Motor neuron (in vitro differentiated cells): ENCODE results near the gene ENHO. TPM values are rescaled to one million over a fixed set of nuclear protein-coding genes. Genes with fewer than 3 reads are reported as not detected.

Experiments used
- ATAC-seq, 8 experiments: fragments of 200-7000 bp; cut with Tn5 transposase; replicated peaks in 6 of 8; 2 replicates each; pipeline ENCODE4 v1.8.0; 2021; ENCODE audit warnings: mild to moderate bottlenecking in 8 of 8, moderate library complexity in 8 of 8
- H3K27ac ChIP-seq, 2 donors: fragments of 250-450 bp; sonication (Bioruptor Pico); 2 replicates each; pipeline ENCODE4 v1.9.0; 2021; ENCODE audit warnings: antibody characterized with exemption in 2 of 2, mild to moderate bottlenecking in 2 of 2, moderate library complexity in 1 of 2
- H3K4me1 ChIP-seq, 2 donors: fragments of 250-450 bp; sonication (Bioruptor Pico); replicated peaks in 1 of 2; 2 replicates each; pipeline ENCODE4 v1.6.1; 2021; ENCODE audit warnings: antibody characterized with exemption in 2 of 2, mild to moderate bottlenecking in 2 of 2, moderate library complexity in 1 of 2
- H3K4me3 ChIP-seq, 5 donors: fragments of 250-450 bp; sonication (Bioruptor Pico); 2 replicates each; pipeline ENCODE4 v1.9.0; 2021; ENCODE audit warnings: antibody characterized with exemption in 5 of 5, mild to moderate bottlenecking in 5 of 5, moderate library complexity in 4 of 5
- WGBS, 10 experiments: fragments of 450-650 bp; shearing (Covaris generic); methylation state at CpG; one replicate each; pipeline ENCODE4 v1.0.0; 2022; 5-methylcytosine and 5-hydroxymethylcytosine counted together
- in situ Hi-C, 9 experiments: fragments of 400-800 bp; cut with MboI; loops; one replicate each; pipeline ENCODE4 v1.15.0; 2021; ENCODE audit warnings: low sequenced_read_pairs in 9 of 9, low pct_unique_long_range_greater_than_20kb in 2 of 9; ENCODE audit not compliant: unreplicated experiment in 9 of 9
- total RNA-seq, 8 experiments: library from RNA; unstranded; fragments of 300-600 nt; gene quantifications; 2 replicates each; pipeline versions ENCODE4 v1.2.3 to v1.2.4, GENCODE V29; 2022

The ENHO gene
- 10 to 100 TPM in 6 of 8 experiments, 1 to 10 TPM in 2; 3.9 to 25.4 (median 18.8) TPM for total RNA-seq

DNA sequence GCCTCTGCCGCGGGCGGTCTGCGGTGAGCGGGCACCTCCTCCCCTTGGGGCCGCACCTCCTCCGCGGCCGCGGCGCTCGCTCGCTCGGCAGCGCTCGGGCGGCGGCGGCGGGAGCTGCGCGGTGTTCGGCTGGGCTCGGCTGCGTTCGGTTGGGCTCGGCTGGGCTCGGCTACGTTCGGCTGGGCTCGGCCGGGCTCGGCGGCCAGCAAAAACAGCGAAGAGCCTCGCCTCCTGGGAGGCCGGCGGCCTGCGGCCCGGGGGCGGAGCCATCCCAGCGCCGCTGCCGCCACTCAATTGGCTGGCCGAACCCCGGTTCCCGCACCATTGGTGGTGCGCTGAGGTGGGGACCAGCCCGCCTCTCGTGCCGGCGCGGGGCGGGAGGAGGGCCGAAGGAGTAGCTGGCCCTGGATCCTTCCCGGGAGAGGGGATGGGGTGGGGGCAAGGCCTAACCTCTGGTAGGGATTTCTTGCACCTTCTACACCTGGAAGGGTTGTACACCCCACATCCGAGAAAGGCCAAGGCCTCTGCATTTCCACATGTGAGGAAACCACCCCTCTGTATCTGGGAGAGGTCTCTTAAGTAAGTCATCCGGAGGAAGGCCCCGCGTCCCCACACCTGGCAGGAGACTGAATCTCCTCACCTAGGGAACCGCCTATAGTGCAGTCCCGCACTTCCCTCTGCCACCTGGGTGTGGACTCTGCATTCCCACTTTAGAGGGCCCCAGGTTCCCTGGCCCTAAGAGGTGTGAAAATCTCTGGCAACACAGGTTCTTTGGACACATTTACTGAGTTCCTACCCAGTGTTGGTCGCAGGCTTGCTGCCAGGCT is at the start of gene ENHO:
Gene ENHO (minus strand): TSS at position 20 of the 827 bp plus-strand sequence. CDS start 1,295 bp downstream, outside the sequence.
- in situ Hi-C loops, result no loop called here
- H3K4me3 ChIP-seq, result peak within 1 kb of the TSS; percentile 39 to 54 (median 45)

DNA sequence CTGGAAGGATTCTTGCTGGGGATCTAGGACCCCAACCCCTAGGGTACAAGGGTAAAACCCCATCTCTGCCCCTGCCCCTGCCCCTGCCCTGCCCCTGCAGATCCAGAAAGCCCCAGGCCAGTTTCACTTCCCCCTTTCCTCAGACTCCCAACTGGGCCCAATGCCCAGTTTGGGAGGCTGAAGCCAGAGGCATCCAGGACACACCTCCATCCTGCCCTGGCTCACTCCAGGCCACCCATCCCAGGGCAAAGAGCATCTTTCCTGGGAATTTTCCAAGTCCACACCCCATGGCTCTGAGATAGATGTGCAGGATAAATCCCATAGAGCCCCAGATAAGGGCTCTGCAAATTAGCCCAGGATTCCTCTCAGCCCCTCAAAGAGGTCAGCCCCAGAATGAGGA is 49.3 kb upstream of the ENHO start:
- Histone ChIP-seq H3K27ac (peak overlapping the region in 1 of 2 donors; percentile 64), H3K4me1 (peaks cover 98 to 100% of the 10 kb centered on the region in 2 donors), H3K4me3 (no peak overlapping the region)
- no peak for ATAC-seq
- in situ Hi-C loops, result no loop called here

More for the DNA sequence above, at the start of gene ENHO:
- peak; percentile 91 to 96 (median 94) for ATAC-seq
- Histone ChIP-seq H3K4me1 (peaks cover 7 to 12% of the 10 kb centered on the region in 2 donors), H3K27ac (peak within 1 kb of the TSS; percentile 40 to 44)
- WGBS, 10 experiments, result 0 to 30% (median 30%) methylated on average over 1 to 3 of the region's 63 CpGs; no CpG with 5 or more reads in 7 of the 10 experiments

DNA sequence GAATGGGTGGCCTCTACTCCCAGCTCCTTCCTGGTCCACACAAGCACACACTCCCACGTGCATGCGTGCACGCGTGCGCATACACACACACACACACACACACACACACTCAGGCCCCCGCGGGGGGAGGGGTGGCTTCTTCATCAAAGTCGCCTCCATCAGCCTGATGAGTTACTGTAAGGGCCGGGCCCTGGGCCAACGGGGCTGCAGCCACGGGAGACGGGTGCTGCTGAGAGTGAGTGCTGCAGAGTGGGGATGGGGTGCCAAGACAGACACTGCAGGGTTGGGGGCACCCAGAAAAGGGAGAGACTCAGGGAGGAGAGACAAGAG is 48.7 kb upstream of the ENHO start:
- peak overlapping the region; percentile 42 to 64 for H3K27ac ChIP-seq
- in situ Hi-C loops, result no loop called here
- H3K4me1 ChIP-seq, result peaks cover 98 to 100% of the 10 kb centered on the region in 2 donors
- WGBS, 10 experiments, result 50% methylated on average over 4 of the region's 12 CpGs; no CpG with 5 or more reads in 9 of the 10 experiments
- no peak overlapping the region for H3K4me3 ChIP-seq
- ATAC-seq, result peak in 4 of 8 experiments; percentile 6 to 44 (median 16)

DNA sequence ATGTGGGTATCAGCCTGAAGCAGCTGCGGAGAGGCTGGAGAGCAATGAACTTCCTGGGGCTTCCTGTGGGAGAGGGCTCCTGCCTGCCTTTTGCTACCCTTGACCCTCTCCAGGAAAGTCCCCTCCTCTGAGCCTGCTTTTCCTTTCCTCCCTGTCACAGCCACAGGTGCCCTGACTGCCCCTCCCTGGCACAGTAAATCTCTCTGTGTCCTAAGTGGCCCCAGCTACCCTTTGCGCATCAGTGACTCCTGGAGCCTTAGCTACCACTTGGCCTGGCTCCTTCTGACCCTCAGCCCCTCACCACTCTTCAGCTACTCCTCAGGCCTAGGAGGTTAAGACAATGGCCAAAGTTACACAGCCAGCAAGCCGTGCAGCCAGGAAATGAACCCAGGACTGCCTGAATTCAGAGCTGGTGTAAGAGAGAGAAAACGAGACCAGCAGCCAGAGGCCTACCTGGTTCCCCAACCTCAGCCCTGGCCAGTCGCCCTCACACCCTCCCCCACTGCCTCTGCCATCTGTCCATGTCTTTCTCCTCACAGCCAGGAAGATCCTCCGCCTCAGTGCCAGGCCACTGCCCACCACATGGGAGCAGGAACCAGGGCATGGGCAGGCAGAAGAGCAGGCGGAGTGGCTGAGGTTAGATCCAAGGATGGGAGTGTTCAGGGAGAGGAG is 48.2 kb upstream of the ENHO start:
- in situ Hi-C loops, result no loop called here
- WGBS, 10 experiments, result 25 to 100% (median 71%) methylated on average over 1 to 4 of the region's 7 CpGs; no CpG with 5 or more reads in 3 of the 10 experiments
- H3K27ac ChIP-seq, result peak overlapping the region; percentile 42 to 64
- H3K4me3 ChIP-seq, result no peak overlapping the region
- peaks cover 96 to 100% of the 10 kb centered on the region in 2 donors for H3K4me1 ChIP-seq
- peak in 1 of 8 experiments; percentile 5 for ATAC-seq

DNA sequence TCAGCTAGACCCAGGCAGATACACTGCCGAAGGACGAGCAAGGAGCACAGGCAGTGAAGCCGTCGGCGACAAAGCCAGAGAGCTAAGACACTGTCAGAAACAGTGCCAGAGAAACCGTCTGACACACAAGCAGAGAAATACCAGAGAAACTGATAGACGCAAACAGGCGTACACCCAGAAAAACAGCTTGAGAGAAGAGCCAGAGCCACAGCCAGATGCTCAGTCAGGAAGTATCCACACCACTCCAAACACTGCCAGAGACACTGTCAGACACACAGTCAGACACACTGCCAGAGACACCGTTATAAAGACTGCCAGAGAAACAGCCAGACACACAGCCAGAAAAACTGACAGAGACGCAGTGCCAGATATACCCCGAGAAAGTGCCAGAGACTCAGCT is 47.6 kb upstream of the ENHO start:
- in situ Hi-C loops, result no loop called here
- WGBS, 10 experiments, result 7 to 90% (median 72%) methylated on average over 2 to 5 of the region's 11 CpGs; no CpG with 5 or more reads in 2 of the 10 experiments
- H3K27ac ChIP-seq, result peak overlapping the region; percentile 23 to 64
- H3K4me1 ChIP-seq, result peaks cover 93 to 100% of the 10 kb centered on the region in 2 donors
- H3K4me3 ChIP-seq, result no peak overlapping the region
- peak in 1 of 8 experiments; percentile 18 for ATAC-seq

GRCh38 chr9:34568774-34569173 is 46.0 kb upstream of the ENHO start:
- Histone ChIP-seq H3K4me3 (no peak overlapping the region), H3K4me1 (peaks cover 79 to 86% of the 10 kb centered on the region in 2 donors), H3K27ac (peak overlapping the region; percentile 40 to 66)
- in situ Hi-C loops, result no loop called here
- peak in 5 of 8 experiments; percentile 39 to 78 (median 64) for ATAC-seq
- WGBS, 10 experiments, result 63 to 100% (median 76%) methylated on average over 1 to 8 of the region's 12 CpGs; no CpG with 5 or more reads in 3 of the 10 experiments

DNA sequence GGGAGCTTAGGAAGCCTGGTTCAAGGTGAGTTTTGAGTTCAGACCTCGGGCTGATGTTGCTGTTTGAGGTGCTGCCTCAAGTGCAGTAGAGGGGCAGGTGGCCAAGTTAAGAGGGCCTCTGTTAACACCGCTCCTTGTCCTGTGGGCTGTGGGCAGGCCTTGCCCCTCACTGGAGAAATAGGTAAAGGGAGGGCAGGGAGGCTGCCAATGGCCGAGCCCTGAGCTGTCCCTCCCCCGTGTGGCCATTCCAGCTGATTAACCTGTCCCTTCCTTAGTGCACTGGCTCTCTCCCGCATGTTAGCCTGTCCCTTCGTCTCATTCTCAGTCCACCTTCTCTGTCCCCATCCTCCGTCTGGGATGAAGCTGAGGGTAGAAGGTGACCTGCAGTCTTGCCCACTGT is 45.3 kb upstream of the ENHO start:
- Histone ChIP-seq H3K4me3 (no peak overlapping the region), H3K4me1 (peaks cover 72 to 80% of the 10 kb centered on the region in 2 donors), H3K27ac (peak overlapping the region; percentile 40 to 66)
- in situ Hi-C loops, result no loop called here
- 78 to 83% (median 80%) methylated on average over 1 to 5 of the region's 7 CpGs; no CpG with 5 or more reads in 7 of the 10 experiments for WGBS, 10 experiments
- no peak for ATAC-seq

DNA sequence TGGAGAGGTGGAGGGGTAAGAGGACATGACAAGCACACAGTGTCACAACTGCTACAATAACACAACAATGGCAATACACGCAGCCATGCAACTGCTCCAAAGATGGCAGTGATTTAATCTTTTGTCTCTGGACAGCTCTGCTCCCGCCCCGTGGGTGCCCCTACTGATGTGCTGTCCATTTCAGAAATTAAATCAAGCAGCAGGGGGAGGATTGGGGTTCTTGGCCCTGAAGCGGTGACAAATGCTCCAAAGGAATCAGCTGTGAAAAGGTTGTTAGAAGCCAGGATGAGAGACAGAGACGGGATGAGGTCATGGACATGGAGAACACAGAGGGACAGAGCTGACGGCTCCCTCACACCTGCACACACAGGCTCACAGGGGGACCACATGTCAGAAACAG is 44.2 kb upstream of the ENHO start:
- in situ Hi-C loops, result no loop called here
- 0 to 71% (median 41%) methylated on average over 1 to 6 of the region's 6 CpGs; no CpG with 5 or more reads in 3 of the 10 experiments for WGBS, 10 experiments
- peaks cover 64 to 68% of the 10 kb centered on the region in 2 donors for H3K4me1 ChIP-seq
- ATAC-seq, result peak in 5 of 8 experiments; percentile 59 to 84 (median 76)
- H3K27ac ChIP-seq, result peak overlapping the region; percentile 66 to 78
- no peak overlapping the region for H3K4me3 ChIP-seq

DNA sequence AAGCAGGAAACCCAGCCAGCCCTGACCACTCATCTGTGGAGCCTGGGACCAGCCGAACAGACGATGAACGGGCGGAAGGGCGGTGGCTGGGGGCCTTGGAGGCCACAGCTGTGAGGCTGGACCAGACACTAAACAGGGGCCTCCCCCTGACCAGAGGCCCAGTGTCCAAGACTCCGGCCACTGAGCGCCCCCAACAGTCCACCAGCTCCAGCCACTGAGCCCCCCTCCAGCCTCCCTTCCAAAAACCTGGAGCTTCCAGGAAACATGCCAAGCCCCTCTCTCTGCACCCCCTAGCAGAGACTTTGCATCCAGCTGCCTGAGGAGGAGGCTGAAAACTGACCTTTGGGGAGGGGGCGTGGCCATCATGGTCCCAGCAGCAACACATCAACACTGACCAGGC is 43.5 kb upstream of the ENHO start:
- peaks cover 64 to 68% of the 10 kb centered on the region in 2 donors for H3K4me1 ChIP-seq
- in situ Hi-C loops, result no loop called here
- H3K27ac ChIP-seq, result peak overlapping the region; percentile 66 to 78
- no peak for ATAC-seq
- WGBS, 10 experiments, result 60 to 100% (median 95%) methylated on average over 2 to 7 of the region's 8 CpGs; no CpG with 5 or more reads in 7 of the 10 experiments
- no peak overlapping the region for H3K4me3 ChIP-seq

DNA sequence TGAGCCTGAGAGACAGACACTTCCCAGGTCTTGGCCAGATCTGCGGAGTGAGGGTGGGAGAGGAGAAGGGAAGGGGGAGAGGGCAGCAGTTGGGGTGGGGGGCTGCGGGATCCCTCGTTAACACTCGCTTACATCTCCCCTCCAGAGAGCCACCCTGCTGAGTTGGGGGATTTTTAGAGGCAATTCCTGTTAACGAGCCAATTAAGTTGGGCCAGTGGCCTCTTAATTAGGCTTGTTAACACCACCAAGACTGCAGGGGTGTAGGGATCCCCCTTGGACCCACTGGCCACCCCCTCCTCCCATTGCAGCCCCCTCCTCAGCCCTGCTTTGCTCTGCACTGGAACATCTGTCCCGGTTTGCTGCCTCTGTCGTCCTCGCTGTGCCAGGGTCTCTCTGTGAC is 43.1 kb upstream of the ENHO start:
- Histone ChIP-seq H3K27ac (peak overlapping the region; percentile 66 to 78), H3K4me1 (peaks cover 64 to 68% of the 10 kb centered on the region in 2 donors), H3K4me3 (no peak overlapping the region)
- ATAC-seq, result no peak
- no CpG with 5 or more reads among the region's 8 CpGs for WGBS, 10 experiments
- in situ Hi-C loops, result no loop called here

DNA sequence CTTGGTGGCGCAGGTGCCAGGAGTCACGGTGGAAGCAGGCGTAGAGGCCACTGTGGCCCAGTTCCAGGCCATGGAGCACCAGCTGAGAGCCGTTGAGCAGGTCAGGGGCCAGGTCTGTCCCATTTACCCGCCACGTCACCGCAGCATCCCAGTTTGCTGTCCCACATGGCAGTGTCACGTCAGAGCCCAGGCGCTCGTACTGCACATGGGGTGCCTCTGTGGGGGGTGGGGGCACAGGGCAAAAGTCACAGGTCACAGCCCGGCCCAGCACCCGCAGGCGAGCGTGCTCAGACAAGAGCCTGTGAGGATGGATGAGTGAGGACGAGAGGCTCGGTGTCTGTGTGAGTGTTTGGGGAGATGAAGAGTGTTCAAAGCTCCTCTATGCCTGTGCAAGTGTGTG is 41.8 kb upstream of the ENHO start:
- in situ Hi-C loops, result no loop called here
- H3K27ac ChIP-seq, result no peak overlapping the region
- H3K4me1 ChIP-seq, result peaks cover 64 to 68% of the 10 kb centered on the region in 2 donors
- 30 to 100% (median 96%) methylated on average over 1 to 5 of the region's 16 CpGs; no CpG with 5 or more reads in 3 of the 10 experiments for WGBS, 10 experiments
- H3K4me3 ChIP-seq, result no peak overlapping the region
- no peak for ATAC-seq

- Histone ChIP-seq H3K27ac (no peak overlapping the region), H3K4me3 (no peak overlapping the region), H3K4me1 (peaks cover 64 to 68% of the 10 kb centered on the region in 2 donors)
- ATAC-seq, result no peak
- WGBS, 10 experiments, result 53 to 97% (median 91%) methylated on average over 1 to 5 of the region's 5 CpGs; no CpG with 5 or more reads in 1 of the 10 experiments
- in situ Hi-C loops, result no loop called here
These were observed 40.5 kb upstream of the ENHO start for GRCh38 chr9:34563262-34563661.

DNA sequence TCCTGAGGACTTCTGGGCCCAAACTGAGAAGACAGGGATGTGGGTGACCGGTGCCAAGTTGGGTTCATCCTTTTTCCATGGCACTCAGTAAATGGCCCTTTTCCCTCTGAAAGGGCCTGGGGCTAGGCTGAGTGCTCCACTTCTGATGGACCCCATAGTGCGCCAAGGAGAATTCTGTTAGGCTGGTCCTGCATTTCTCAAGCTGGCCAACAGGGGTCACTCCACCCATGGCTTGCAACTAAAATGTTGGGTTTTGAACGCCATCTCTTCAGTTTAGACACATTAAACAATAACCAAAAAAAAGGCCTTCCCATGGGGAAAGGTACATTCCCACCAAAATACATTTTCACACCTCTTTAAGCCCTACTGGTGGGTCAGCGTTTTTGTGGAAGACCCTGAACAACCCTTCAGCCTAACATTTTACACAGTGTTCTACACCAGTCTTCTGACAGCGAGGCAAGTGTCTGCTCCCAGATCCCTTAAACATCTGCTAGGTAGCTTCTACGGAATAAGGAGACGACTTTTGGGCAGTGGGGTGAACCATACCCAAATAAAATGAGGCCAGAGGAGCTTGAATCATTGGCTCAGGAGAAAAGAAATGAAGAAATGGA is 39.5 kb upstream of the ENHO start:
- ATAC-seq, result no peak
- WGBS, 10 experiments, result 20 to 100% (median 95%) methylated on average over 1 to 5 of the region's 7 CpGs; no CpG with 5 or more reads in 2 of the 10 experiments
- in situ Hi-C loops, result no loop called here
- Histone ChIP-seq H3K27ac (no peak overlapping the region), H3K4me3 (no peak overlapping the region), H3K4me1 (peaks cover 64 to 68% of the 10 kb centered on the region in 2 donors)
